Natural killer cell (primary cell): ENCODE results near the gene EPOP. TPM values are rescaled to one million over a fixed set of nuclear protein-coding genes. Genes with fewer than 3 reads are reported as not detected.
A peak's percentile ranks its signal among the peaks of the same experiment; 100 is the strongest.

Source experiments
- ATAC-seq, 3 donors: fragments of 150-1000 bp in 2 of 3; fragments of 200-7000 bp in 1 of 3; cut with Tn5 transposase; 1 replicate in 1 of 3; 2 replicates in 2 of 3; pipeline ENCODE4 v1.10.0; 2021; ENCODE audit warnings: mild to moderate bottlenecking in 2 of 3, moderate library complexity in 2 of 3
- DNase-seq, 2 donors: peaks; one replicate each; pipeline versions ENCODE4 v3.0.0 to v3.0.0-alpha.2; 2013 to 2021; ENCODE audit warnings: mixed read lengths in 1 of 2
- H3K27ac ChIP-seq: one replicate; pipeline ENCODE4 v1.5.1; 2013; ENCODE audit warnings: mild to moderate bottlenecking, low read length
- H3K27me3 ChIP-seq: one replicate; pipeline ENCODE4 v1.6.1; 2013; ENCODE audit warnings: low read length; ENCODE audit not compliant: control insufficient read depth, insufficient read depth
- H3K36me3 ChIP-seq: one replicate; pipeline ENCODE4 v1.6.1; 2013; ENCODE audit warnings: low read length; ENCODE audit not compliant: control insufficient read depth, insufficient read depth
- H3K4me1 ChIP-seq: one replicate; pipeline ENCODE4 v1.6.1; 2013; ENCODE audit warnings: low read length; ENCODE audit not compliant: control insufficient read depth, insufficient read depth
- H3K4me3 ChIP-seq: one replicate; pipeline ENCODE4 v1.5.1; 2013; ENCODE audit warnings: low read length
- H3K9me3 ChIP-seq: one replicate; pipeline ENCODE4 v1.6.1; 2013; ENCODE audit warnings: low read length; ENCODE audit not compliant: control insufficient read depth, insufficient read depth
- H3K27ac Mint-ChIP-seq, 2 donors: one replicate each; pipeline ENCODE4 v1.8.0; 2022; ENCODE audit warnings: mild to moderate bottlenecking in 2 of 2, mixed read lengths in 2 of 2, moderate library complexity in 1 of 2
- H3K27me3 Mint-ChIP-seq, 2 donors: one replicate each; pipeline ENCODE4 v1.8.0; 2022; ENCODE audit warnings: low read depth in 2 of 2, mixed read lengths in 2 of 2
- H3K36me3 Mint-ChIP-seq: one replicate; pipeline ENCODE4 v1.8.0; 2022; ENCODE audit warnings: mixed read lengths
- H3K4me1 Mint-ChIP-seq, 2 donors: one replicate each; pipeline ENCODE4 v1.8.0; 2022; ENCODE audit warnings: mixed read lengths in 2 of 2
- H3K4me3 Mint-ChIP-seq: one replicate; pipeline ENCODE4 v1.8.0; 2022; ENCODE audit warnings: mild to moderate bottlenecking, moderate library complexity, mixed read lengths
- H3K9me3 Mint-ChIP-seq, 2 donors: one replicate each; pipeline ENCODE4 v1.8.0; 2022; ENCODE audit warnings: mixed read lengths in 2 of 2
- CTCF ChIP-seq: fragments of 200-600 bp; IDR thresholded peaks from one replicate; pipeline ENCODE4 v1.8.0; 2022; ENCODE audit warnings: antibody characterized with exemption
- WGBS: methylation state at CpG from one replicate; pipeline ENCODE4 v1.1.7; 2013; ENCODE audit warnings: missing lambda C conversion rate; ENCODE audit not compliant: insufficient coverage; 5-methylcytosine and 5-hydroxymethylcytosine counted together
- intact Hi-C: fragments of 100-400 bp; cut with micrococcal nuclease; formaldehyde crosslinking; loops from one replicate; pipeline ENCODE4 v1.14.2; 2022
- total RNA-seq, 4 donors: library from RNA; stranded (reverse); fragments of 120-200 nt in 1 of 4; gene quantifications; one replicate each; pipeline versions ENCODE4 v1.2.3 to v1.2.4, GENCODE V29; 2013 to 2022

Gene EPOP
- total RNA-seq, 3 donors from 2014 or later (not counting 1 experiment from before 2014, with no cell fraction given): 0.66 to 1.9 (median 1.1) TPM

- intact Hi-C loops: no loop called here
- Mint-ChIP-seq H3K4me1 (peaks cover 36 to 54% of the 10 kb centered on the region in 2 donors), H3K4me3 (no peak overlapping the region), H3K9me3 (no peaks in the 10 kb centered on the region), H3K27ac (no peak overlapping the region), H3K36me3 (no peaks in the 10 kb centered on the region), H3K27me3 (no peaks in the 10 kb centered on the region)
- Histone ChIP-seq H3K27me3 (no peaks in the 10 kb centered on the region), H3K4me3 (no peak overlapping the region), H3K4me1 (peaks cover 30% of the 10 kb centered on the region), H3K36me3 (peaks cover 76% of the 10 kb centered on the region), H3K27ac (no peak overlapping the region), H3K9me3 (no peaks in the 10 kb centered on the region)
- ATAC-seq: no peak
- 88% methylated on average over 36 of the region's 39 CpGs for WGBS
- DNase-seq: no peak
- no peak for TF ChIP-seq CTCF
Measured at GRCh38 chr17:38719943-38720641, 45.3 kb upstream of the EPOP start.

GRCh38 chr17:38719289-38719942 lies 44.7 kb upstream of the EPOP start:
- DNase-seq: no peak
- Mint-ChIP-seq H3K9me3 (no peaks in the 10 kb centered on the region), H3K27me3 (no peaks in the 10 kb centered on the region), H3K27ac (peak overlapping the region; percentile 53 to 61), H3K36me3 (no peaks in the 10 kb centered on the region), H3K4me3 (no peak overlapping the region), H3K4me1 (peaks cover 36 to 47% of the 10 kb centered on the region in 2 donors)
- intact Hi-C loops: no loop called here
- H3K4me1 ChIP-seq: peaks cover 23% of the 10 kb centered on the region
- H3K9me3 ChIP-seq: no peaks in the 10 kb centered on the region
- H3K4me3 ChIP-seq: no peak overlapping the region
- H3K27ac ChIP-seq: no peak overlapping the region
- H3K36me3 ChIP-seq: peaks cover 77% of the 10 kb centered on the region
- 96% methylated on average over 28 of the region's 29 CpGs for WGBS
- TF ChIP-seq CTCF: no peak
- H3K27me3 ChIP-seq: no peaks in the 10 kb centered on the region
- ATAC-seq: no peak

- peaks cover 10% of the 10 kb centered on the region for H3K4me1 ChIP-seq
- no peaks in the 10 kb centered on the region for H3K9me3 ChIP-seq
- H3K27me3 Mint-ChIP-seq: no peaks in the 10 kb centered on the region
- peaks cover 89% of the 10 kb centered on the region for H3K36me3 ChIP-seq
- TF ChIP-seq CTCF: no peak
- no peak overlapping the region for H3K27ac ChIP-seq
- no peak overlapping the region for H3K4me3 ChIP-seq
- 90% methylated on average over 12 of the region's 12 CpGs for WGBS
- peaks cover 22 to 35% of the 10 kb centered on the region in 2 donors for H3K4me1 Mint-ChIP-seq
- no peaks in the 10 kb centered on the region for H3K27me3 ChIP-seq
- H3K9me3 Mint-ChIP-seq: no peaks in the 10 kb centered on the region
- H3K36me3 Mint-ChIP-seq: no peaks in the 10 kb centered on the region
- DNase-seq: no peak
- ATAC-seq: no peak
- intact Hi-C loops: no loop called here
- H3K27ac Mint-ChIP-seq: peak overlapping the region in 1 of 2 donors; percentile 36
- no peak overlapping the region for H3K4me3 Mint-ChIP-seq
Measured at GRCh38 chr17:38717139-38717745, 42.5 kb upstream of the EPOP start.
